Ishikawa (cell line): ENCODE data around the gene GJC1.

Experiments
- EGR1 ChIP-seq: IDR thresholded peaks from 2 replicates; pipeline ENCODE4 v1.6.1; 2012
- EP300 ChIP-seq: IDR thresholded peaks from 2 replicates; pipeline ENCODE4 v1.6.1; 2012; ENCODE audit warnings: borderline replicate concordance
- FOXM1 ChIP-seq: IDR thresholded peaks from 2 replicates; pipeline ENCODE4 v1.6.1; 2012; ENCODE audit warnings: low read depth, borderline replicate concordance
- NFIC ChIP-seq: IDR thresholded peaks from 2 replicates; pipeline ENCODE4 v1.6.1; 2012
- RAD21 ChIP-seq: IDR thresholded peaks from 2 replicates; pipeline ENCODE4 v1.6.1; 2012; ENCODE audit warnings: low read depth
- YY1 ChIP-seq: IDR thresholded peaks from 2 replicates; pipeline ENCODE4 v1.6.1; 2012; ENCODE audit warnings: low read depth
- TF ChIP-seq, protein P1 (sequence below): IDR thresholded peaks from 2 replicates; pipeline ENCODE4 v1.6.1; 2012
- TF ChIP-seq, protein P2 (sequence below): IDR thresholded peaks from 2 replicates; pipeline ENCODE4 v1.6.1; 2012

DNA sequence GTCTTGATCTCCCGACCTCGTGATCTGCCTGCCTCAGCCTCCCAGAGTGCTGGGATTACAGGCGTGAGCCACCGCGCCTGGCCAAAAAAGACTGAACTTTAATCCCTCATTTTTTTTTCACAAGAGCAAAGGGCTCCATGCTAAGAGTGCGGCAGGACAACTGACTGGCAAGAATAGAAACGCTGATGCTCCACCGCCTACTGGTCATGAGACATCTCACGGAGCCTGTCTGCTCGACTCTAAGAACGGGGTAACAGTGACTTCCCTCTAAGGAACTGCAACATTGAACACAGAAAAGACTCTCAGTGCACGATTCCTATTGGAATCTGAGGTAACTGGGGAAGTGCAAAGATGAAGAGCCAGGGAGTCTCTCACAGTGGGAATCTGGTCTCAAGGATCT is 41.5 kb upstream of the GJC1 start:
- TF ChIP-seq EP300: no peak
- TF ChIP-seq, protein P1, sequence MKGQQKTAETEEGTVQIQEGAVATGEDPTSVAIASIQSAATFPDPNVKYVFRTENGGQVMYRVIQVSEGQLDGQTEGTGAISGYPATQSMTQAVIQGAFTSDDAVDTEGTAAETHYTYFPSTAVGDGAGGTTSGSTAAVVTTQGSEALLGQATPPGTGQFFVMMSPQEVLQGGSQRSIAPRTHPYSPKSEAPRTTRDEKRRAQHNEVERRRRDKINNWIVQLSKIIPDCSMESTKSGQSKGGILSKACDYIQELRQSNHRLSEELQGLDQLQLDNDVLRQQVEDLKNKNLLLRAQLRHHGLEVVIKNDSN: no peak
- no peak for TF ChIP-seq NFIC
- TF ChIP-seq YY1: no peak
- TF ChIP-seq FOXM1: no peak
- TF ChIP-seq, protein P2, sequence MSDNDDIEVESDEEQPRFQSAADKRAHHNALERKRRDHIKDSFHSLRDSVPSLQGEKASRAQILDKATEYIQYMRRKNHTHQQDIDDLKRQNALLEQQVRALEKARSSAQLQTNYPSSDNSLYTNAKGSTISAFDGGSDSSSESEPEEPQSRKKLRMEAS: no peak
- no peak for TF ChIP-seq EGR1
- TF ChIP-seq RAD21: no peak
